Muscle layer of colon (tissue), 2 donors: Measurements from ENCODE around the gene CHD1.
"Not testable (repeated sequence)": the region's sequence is repeated elsewhere in the genome, so short reads cannot be mapped to it uniquely, and the experiment has no call there.

Source experiments
- H3K27ac ChIP-seq: one replicate; pipeline ENCODE4 v1.7.0; 2013; ENCODE audit warnings: low read depth, mild to moderate bottlenecking, low read length, moderate library complexity
- H3K27me3 ChIP-seq, 2 donors: one replicate each; pipeline ENCODE4 v1.7.0; 2013; ENCODE audit warnings: low read length in 2 of 2, mild to moderate bottlenecking in 2 of 2; ENCODE audit not compliant: insufficient read depth in 2 of 2, control insufficient read depth in 1 of 2
- H3K36me3 ChIP-seq: one replicate; pipeline ENCODE4 v1.7.0; 2013; ENCODE audit warnings: mild to moderate bottlenecking, low read length; ENCODE audit not compliant: insufficient read depth
- H3K4me1 ChIP-seq: one replicate; pipeline ENCODE4 v1.7.0; 2013; ENCODE audit warnings: mild to moderate bottlenecking, low read length; ENCODE audit not compliant: insufficient read depth
- H3K4me3 ChIP-seq, 2 donors: one replicate each; pipeline ENCODE4 v1.7.0; 2013; ENCODE audit warnings: low read length in 2 of 2, low read depth in 1 of 2, mild to moderate bottlenecking in 1 of 2, moderate library complexity in 1 of 2
- H3K9ac ChIP-seq: one replicate; pipeline ENCODE4 v1.7.0; 2013; ENCODE audit warnings: low read length
- H3K9me3 ChIP-seq: one replicate; pipeline ENCODE4 v1.7.0; 2013; ENCODE audit warnings: mild to moderate bottlenecking, low read length
- donor health status: abdominal sarcoma.
- donor health status: Adenocarcinoma of cecum.

The CHD1 gene

DNA sequence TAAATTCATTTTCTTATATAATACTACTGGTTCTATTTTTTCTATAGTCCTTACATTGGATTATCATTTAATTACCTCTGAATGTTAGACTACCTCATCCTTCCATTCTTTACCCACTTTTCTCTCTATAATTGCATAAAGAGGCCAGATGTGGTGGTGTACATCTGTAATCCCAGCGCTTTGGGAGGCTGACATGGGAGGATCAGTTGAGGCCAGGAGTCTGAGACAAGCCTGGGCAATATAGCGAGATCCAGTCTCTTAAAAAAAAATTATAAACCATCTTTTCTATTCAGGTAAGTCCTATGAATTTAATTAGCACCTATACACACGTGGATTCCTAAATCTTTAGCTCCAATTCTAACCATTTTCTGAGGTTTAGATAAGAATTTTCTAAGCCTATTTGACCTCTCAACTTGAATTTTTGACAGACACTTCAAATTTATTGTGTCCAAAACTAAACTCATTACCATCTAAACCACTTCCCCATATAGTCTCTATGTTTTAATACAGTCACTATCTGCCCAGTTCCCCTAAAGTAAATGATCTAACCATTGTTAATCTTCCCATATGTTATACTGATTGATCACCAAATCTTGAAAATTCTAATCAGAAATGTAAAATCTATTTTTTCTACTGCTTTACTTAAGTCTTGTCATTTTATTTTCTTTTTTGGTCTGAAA is 33.0 kb upstream of the CHD1 start:
- Histone ChIP-seq H3K36me3 (no peaks in the 10 kb centered on the region), H3K4me1 (no peaks in the 10 kb centered on the region), H3K27ac (no peak overlapping the region), H3K9ac (no peak overlapping the region), H3K9me3 (no peaks in the 10 kb centered on the region), H3K4me3 (no peak overlapping the region), H3K27me3 (no peaks in the 10 kb centered on the region)

- no peaks in the 10 kb centered on the region for H3K4me1 ChIP-seq
- no peaks in the 10 kb centered on the region for H3K9me3 ChIP-seq
- H3K9ac ChIP-seq: no peak overlapping the region
- H3K36me3 ChIP-seq: no peaks in the 10 kb centered on the region
- no peak overlapping the region for H3K4me3 ChIP-seq
- H3K27ac ChIP-seq: no peak overlapping the region
- no peaks in the 10 kb centered on the region for H3K27me3 ChIP-seq
Observed at GRCh38 chr5:98957307-98957706, 28.5 kb upstream of the CHD1 start.

- H3K27ac ChIP-seq, H3K4me3 ChIP-seq, H3K27me3 ChIP-seq, H3K36me3 ChIP-seq, H3K4me1 ChIP-seq, H3K9me3 ChIP-seq, H3K9ac ChIP-seq: not testable (repeated sequence)
Observed at GRCh38 chr5:98955888-98956287, 27.1 kb upstream of the CHD1 start.

DNA sequence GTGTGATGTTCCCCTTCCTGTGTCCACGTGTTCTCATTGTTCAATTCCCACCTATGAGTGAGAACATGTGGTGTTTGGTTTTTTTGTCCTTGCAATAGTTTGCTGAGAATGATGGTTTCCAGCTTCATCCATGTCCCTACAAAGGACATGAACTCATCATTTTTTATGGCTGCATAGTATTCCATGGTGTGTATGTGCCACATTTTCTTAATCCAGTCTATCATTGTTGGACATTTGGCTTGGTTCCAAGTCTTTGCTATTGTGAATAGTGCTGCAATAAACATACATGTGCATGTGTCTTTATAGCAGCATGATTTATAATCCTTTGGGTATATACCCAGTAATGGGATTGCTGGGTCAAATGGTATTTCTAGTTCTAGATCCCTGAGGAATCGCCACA is 26.7 kb upstream of the CHD1 start:
- H3K9me3 ChIP-seq, H3K4me1 ChIP-seq, H3K9ac ChIP-seq, H3K4me3 ChIP-seq, H3K27ac ChIP-seq, H3K27me3 ChIP-seq, H3K36me3 ChIP-seq: not testable (repeated sequence)

DNA sequence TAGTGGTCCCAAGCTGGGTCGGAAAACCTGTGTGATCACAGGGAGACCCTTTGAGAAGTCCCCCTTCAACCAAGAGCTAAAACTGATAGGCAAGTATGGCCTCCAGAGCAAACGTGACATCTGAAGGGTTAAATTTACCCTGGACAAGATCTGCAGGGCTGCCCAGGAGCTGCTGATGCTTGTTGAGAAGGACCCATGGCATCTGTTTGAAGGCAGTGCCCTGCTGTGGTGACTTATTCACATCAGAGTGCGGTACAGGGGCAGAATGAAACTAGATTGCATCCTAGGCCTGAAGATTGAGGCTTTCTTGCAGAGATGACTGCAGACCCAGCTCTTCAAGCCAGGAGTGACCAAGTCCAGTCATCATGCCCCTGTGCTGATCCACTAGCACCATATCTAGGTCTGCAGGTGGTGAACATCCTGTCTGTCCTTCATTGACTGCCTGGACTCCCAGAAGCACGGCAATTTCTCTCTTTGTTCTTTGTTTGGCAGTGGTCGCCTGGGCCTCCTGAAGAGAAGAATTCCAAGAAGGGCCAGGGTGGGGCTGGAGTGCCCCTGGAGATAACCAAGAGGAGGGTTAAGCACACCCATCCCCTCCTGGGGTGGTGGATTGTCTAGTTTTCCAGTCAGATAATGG is 25.7 kb upstream of the CHD1 start:
- H3K27ac ChIP-seq: no peak overlapping the region

GRCh38 chr5:98942847-98943246 is 14.0 kb upstream of the CHD1 start:
- Histone ChIP-seq H3K9ac (no peak overlapping the region), H3K4me1 (peaks cover 35% of the 10 kb centered on the region), H3K27ac (no peak overlapping the region)

More for the DNA sequence above, 25.7 kb upstream of the CHD1 start:
- H3K4me1 ChIP-seq: no peaks in the 10 kb centered on the region
- H3K27me3 ChIP-seq: no peaks in the 10 kb centered on the region
- H3K9me3 ChIP-seq: no peaks in the 10 kb centered on the region
- H3K36me3 ChIP-seq: no peaks in the 10 kb centered on the region
- no peak overlapping the region for H3K9ac ChIP-seq
- no peak overlapping the region for H3K4me3 ChIP-seq

GRCh38 chr5:98941131-98941883 is 12.5 kb upstream of the CHD1 start:
- Histone ChIP-seq H3K36me3 (no peaks in the 10 kb centered on the region), H3K4me1 (peaks cover 36% of the 10 kb centered on the region), H3K9ac (no peak overlapping the region), H3K27ac (no peak overlapping the region), H3K9me3 (no peaks in the 10 kb centered on the region), H3K27me3 (no peaks in the 10 kb centered on the region), H3K4me3 (no peak overlapping the region)

More at GRCh38 chr5:98942847-98943246, 14.0 kb upstream of the CHD1 start:
- Histone ChIP-seq H3K9me3 (no peaks in the 10 kb centered on the region), H3K36me3 (no peaks in the 10 kb centered on the region), H3K4me3 (no peak overlapping the region), H3K27me3 (no peaks in the 10 kb centered on the region)

- H3K27ac ChIP-seq: no peak overlapping the region
- no peak overlapping the region for H3K9ac ChIP-seq
- H3K4me3 ChIP-seq: no peak overlapping the region
Observed at GRCh38 chr5:98940581-98940980, 11.8 kb upstream of the CHD1 start.

GRCh38 chr5:98938464-98938863 is 9.7 kb upstream of the CHD1 start:
- peaks cover 42% of the 10 kb centered on the region for H3K4me1 ChIP-seq
- no peak overlapping the region for H3K27ac ChIP-seq
- no peak overlapping the region for H3K9ac ChIP-seq
- no peak overlapping the region for H3K4me3 ChIP-seq
- H3K9me3 ChIP-seq: no peaks in the 10 kb centered on the region
- H3K27me3 ChIP-seq: no peaks in the 10 kb centered on the region
- no peaks in the 10 kb centered on the region for H3K36me3 ChIP-seq

More at GRCh38 chr5:98940581-98940980, 11.8 kb upstream of the CHD1 start:
- no peaks in the 10 kb centered on the region for H3K36me3 ChIP-seq
- H3K27me3 ChIP-seq: no peaks in the 10 kb centered on the region
- H3K9me3 ChIP-seq: no peaks in the 10 kb centered on the region
- peaks cover 36% of the 10 kb centered on the region for H3K4me1 ChIP-seq

DNA sequence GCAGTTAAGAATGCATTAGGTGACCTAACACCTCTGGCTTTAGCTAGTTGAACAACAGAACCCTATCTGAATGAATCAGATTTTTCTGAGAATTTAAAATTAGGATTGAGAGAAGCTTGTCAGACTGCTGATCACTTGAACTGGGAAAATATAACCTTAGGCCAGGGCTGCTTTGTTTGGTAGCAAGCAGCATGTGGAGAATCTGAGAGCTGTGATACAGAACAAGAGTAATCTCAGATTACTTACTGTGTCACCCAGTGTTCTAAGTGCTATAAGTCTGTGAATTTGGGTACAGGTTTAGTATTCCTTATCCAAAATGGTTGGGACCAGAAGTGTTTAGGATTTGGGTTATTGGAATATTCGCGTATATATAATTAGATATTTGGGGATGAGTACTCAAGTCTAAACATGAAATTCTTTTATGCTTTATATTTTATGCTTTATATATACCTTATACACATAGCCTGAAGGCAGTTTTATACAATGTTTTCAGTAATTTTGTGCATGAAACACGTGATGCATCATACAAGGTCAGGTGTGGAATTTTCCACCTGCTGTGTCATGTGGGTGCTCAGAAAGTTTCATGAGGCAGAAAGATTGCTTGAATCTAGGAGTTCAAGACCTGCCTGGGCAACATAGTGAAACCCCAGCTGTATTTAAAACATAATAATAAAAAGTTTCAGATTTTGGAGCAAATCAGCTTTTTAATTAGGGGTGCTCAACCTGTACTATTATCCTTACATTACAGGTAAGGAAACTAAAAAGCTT is 8.3 kb upstream of the CHD1 start:
- Histone ChIP-seq H3K36me3 (no peaks in the 10 kb centered on the region), H3K4me1 (peaks cover 42% of the 10 kb centered on the region), H3K9me3 (no peaks in the 10 kb centered on the region), H3K9ac (no peak overlapping the region), H3K4me3 (no peak overlapping the region), H3K27me3 (no peaks in the 10 kb centered on the region), H3K27ac (peak overlapping the region; percentile 0)

- H3K36me3 ChIP-seq: peaks cover 6% of the 10 kb centered on the region
- no peaks in the 10 kb centered on the region for H3K9me3 ChIP-seq
- no peak overlapping the region for H3K9ac ChIP-seq
- no peaks in the 10 kb centered on the region for H3K27me3 ChIP-seq
- peaks cover 42% of the 10 kb centered on the region for H3K4me1 ChIP-seq
- H3K27ac ChIP-seq: no peak overlapping the region
- H3K4me3 ChIP-seq: no peak overlapping the region
Observed at GRCh38 chr5:98935206-98935605, 6.4 kb upstream of the CHD1 start.
